Measurements from ENCODE around the gene BTNL3. TPM values are rescaled to one million over a fixed set of nuclear protein-coding genes. Genes with fewer than 3 reads are reported as not detected.
"Not testable (repeated sequence)": the region's sequence is repeated elsewhere in the genome, so short reads cannot be mapped to it uniquely, and the experiment has no call there.

BTNL3 gene, protein sequence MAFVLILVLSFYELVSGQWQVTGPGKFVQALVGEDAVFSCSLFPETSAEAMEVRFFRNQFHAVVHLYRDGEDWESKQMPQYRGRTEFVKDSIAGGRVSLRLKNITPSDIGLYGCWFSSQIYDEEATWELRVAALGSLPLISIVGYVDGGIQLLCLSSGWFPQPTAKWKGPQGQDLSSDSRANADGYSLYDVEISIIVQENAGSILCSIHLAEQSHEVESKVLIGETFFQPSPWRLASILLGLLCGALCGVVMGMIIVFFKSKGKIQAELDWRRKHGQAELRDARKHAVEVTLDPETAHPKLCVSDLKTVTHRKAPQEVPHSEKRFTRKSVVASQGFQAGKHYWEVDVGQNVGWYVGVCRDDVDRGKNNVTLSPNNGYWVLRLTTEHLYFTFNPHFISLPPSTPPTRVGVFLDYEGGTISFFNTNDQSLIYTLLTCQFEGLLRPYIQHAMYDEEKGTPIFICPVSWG
- total RNA-seq (2014; rRNA removed; shearing (Covaris generic)), result not detected in 2 replicates

DNA sequence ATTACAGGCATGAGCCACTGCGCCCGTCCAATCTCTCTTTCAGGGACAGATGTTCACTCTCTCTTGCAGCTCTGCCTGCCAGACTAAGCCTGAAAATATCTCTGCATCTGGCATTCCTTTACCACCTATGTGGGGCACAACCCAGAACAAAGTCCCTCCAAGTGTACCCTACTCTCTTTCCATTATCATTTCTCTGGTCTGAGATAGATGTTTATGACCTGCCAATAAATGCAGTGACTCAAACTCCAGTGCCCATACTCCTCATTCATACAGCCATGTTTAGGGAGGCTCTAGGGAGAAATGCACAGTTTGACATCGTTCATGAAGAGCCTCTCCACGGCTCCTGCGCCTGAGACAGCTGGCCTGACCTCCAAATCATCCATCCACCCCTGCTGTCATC, at the start of gene BTNL3:
Gene BTNL3, plus strand, starts transcription at position 255 of the 400 bp plus-strand sequence. CDS start 183 bp downstream, outside the sequence.
- DNase-seq (ENCODE audit: low spot score), result no peak

DNA sequence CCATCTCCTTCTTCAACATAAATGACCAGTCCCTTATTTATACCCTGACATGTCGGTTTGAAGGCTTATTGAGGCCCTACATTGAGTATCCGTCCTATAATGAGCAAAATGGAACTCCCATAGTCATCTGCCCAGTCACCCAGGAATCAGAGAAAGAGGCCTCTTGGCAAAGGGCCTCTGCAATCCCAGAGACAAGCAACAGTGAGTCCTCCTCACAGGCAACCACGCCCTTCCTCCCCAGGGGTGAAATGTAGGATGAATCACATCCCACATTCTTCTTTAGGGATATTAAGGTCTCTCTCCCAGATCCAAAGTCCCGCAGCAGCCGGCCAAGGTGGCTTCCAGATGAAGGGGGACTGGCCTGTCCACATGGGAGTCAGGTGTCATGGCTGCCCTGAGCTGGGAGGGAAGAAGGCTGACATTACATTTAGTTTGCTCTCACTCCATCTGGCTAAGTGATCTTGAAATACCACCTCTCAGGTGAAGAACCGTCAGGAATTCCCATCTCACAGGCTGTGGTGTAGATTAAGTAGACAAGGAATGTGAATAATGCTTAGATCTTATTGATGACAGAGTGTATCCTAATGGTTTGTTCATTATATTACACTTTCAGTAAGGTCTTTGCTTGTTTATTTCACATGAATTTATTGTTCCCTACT, 38.2 kb upstream of the BTNL3 start:
- DNase-seq (ENCODE audit: low spot score), result no peak

DNA sequence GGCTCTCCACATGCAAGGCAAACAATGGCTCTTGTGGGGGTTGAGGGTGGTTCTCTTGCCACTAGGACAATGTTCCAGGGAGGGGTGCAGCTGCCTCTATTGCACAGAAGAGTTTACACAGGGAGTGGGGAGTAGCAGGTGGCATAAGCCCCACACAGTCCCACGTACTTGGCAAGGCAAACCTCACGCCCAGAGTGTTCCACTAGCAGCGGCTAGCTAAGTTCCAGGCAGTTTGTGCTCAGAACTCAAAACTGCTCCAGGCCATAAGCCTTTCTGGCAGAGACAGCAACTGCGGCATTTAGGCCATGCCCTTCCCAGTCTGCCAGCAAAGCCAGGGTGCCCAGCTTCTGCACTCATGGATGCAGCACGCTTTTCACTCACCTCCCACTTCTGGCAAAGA, 29.0 kb upstream of the BTNL3 start:
- DNase-seq (ENCODE audit: low spot score), result no peak

DNA sequence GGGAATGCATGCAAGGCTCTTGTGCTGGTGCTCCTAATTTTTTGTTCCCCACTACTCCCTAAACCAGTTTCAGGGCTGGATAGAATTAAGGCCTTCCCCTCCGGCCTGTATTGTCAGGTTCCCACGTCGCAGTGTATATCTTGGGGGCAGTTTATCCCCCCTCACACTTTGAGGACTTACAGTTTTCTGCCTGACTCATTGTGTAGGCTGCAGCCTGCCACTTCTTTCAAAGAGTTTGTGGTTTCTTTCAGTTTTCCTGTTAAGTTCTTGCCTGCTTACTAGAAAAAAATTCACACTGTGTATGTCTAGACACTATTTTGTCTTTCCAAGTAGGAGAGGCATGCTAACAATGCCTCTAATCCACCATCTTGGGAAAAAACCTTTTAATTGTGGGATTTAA, 28.4 kb upstream of the BTNL3 start:
- no peak for DNase-seq (ENCODE audit: low spot score)

DNA sequence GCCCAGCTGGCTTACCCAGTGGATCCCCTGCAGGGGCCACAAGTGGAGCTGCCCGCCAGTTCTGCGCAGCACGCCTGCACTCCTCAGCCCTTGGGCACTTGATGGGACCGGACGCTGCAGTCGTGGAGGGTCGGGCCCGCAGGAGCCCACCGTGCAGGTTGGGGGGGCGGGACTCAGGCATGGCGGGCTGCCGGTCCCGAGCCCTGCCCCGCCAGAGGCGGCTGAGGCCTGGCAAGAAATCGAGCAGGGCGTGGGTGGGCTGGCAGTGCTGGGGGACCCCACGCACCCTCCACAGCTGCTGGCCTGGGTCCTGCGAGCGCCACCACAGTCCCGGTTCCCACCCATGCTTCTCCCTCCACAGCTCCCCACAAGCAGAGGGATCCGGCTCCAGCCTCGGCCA, 19.2 kb upstream of the BTNL3 start:
- no peak for DNase-seq (ENCODE audit: low spot score)

DNA sequence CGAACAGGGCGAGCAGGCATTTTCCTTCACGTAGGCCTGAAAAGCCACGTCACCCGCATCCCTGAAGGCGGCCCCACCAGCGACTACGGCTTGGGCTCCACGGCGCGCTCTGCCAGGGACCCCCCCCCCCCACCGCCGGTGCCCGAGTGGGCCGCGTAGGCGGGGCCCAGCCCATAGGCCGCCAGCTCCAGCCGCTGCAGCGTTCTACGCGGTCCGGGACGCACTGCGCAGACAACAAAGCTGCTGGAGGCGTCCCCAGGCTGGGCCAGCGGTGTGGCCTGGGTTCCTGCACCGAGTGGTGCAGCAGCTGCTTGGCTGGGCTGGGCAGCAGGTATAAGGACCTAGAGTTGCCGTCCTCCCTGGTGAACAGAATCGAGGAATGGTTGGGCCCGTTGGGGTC, 18.3 kb upstream of the BTNL3 start:
- DNase-seq (ENCODE audit: low spot score), result no peak

DNA sequence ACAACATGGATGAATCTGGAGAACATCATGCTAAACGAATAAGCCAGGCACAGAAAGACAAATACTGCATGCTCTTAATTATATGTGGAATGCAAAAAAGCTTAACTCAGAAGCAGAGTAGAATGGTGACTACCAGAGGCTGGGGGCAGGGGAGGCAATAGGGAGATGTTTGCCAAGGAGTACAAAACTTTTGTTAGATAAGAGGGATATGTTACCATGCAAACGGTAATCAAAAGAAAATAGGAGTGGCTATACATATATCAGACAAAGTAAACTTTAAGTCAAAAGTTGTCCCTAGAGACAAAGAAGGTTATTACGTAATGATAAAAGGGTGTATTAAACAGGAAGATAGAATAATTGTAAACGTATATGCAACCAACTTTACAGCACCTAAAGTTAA, 17.8 kb upstream of the BTNL3 start:
- DNase-seq (ENCODE audit: low spot score), result no peak

DNA sequence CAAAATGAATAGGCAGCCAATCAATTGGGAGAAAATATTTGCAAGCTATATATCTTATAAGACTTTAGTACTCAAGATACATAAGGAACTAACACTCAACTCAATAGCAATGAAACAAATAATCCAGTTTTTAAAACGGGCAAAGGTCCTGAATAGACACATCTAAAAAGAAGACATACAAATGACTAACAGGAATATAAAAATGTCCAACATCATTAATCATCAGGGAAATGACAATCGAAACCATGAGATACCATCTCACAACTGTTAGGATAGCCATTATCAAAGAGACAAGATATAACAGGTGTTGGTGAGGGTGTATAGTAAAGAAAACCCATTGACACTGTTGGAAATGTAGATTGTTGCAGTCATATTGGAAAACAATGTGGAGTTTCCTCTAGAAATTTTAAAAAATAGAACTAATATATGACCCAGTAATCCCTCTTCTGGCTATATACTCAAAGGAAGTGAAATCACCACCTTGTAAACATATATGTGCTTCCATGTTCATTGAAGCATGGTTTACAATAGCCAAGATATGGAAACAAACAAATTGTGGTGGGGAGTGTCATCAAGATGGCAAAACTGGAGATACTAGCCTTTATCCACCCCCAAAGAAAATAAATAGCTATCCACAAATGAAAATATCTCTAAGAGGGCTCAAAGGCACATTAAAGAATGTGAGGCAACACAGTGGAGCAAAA, 13.9 kb upstream of the BTNL3 start:
- no peak for DNase-seq (ENCODE audit: low spot score)

DNA sequence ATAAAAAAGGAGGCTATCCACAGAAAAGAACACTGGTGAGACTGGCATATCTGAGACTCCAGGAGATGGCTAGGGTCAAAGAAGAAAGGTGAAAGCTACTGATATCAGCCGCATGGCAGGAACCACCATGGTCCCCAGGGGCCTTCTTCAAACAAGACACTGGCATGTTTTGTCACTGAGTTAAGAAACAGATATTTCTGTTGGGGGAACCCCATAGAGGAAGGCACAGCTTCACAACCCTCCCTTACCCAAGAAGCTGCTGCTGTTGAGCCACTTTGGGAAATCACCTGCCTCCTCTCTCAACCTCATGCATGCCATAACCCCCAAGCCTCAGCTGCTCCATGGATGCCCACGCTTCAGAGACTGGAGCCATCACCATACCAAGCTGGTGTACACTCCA, 13.3 kb upstream of the BTNL3 start:
- DNase-seq (ENCODE audit: low spot score), result no peak

DNA sequence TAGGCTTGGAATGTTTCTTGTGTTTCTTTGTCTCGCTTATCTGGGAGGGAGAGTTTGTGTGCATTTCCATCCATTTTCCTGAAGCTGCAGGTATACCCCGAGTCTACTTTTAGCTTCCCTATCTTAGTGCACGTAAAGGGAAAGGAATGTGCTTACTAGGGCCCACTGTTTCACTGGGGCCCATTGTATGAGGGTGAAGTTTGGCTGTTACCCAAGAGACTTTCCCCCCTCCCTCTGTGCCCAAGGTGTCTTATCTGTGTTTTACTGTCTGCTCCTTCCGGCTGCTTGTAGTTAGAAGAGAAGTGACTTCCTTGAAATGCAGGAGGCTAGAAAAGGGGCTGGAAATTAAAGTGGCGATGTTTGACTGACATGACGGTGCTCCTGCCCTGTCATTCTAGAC, 12.1 kb upstream of the BTNL3 start:
- no peak for DNase-seq (ENCODE audit: low spot score)

DNA sequence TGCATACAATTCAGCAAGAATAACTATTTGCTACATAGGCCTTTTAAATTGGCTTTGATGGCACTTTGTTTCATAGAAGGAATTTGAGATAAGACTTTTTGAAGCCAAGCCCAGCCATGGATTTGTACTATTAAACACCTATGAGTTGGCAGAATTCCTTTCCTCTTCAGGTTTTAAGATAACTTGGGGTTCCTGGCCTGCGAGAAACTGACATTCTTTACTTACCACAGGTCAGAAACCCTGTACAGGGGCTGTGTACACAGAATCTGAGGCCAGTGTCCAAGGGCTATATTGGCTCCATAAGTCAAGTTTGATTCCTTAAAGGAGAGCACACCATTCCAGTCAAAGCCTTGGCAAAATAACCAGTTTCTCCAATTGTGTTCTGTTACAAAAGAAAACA, 10.8 kb upstream of the BTNL3 start:
- no peak for DNase-seq (ENCODE audit: low spot score)

DNA sequence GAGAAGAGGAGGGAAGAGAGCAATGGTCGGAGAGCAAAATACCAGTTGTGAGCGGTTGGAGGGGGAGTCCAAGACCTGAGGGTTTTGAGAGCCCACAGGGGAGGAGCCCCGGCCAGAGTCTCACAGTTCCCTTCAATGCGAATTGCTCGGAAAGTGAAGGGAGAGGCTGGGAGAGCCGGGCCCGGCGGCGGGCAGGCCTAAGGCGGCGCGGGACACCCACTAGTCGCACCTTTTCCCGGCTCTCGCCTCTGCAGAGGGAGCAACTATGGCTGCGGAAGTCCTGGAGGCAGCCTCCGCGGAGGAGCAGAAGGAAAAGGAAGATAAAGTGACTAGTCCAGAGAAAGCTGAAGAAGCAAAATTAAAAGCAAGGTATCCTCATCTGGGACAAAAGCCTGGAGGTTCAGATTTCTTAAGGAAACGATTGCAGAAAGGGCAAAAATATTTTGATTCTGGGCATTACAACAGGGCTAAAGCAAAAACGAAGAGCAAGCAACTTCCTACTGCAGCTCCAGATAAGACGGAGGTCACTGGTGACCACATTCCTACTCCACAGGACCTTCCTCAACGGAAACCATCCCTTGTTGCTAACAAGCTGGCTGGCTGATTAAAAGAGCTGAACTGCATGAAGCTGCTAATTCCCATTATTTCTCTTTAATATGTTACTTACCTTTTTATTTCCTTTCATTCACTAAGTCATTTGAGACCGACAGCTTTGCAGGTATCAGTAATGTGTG, 6.5 kb upstream of the BTNL3 start:
- DNase-seq (ENCODE audit: low spot score), result no peak

DNA sequence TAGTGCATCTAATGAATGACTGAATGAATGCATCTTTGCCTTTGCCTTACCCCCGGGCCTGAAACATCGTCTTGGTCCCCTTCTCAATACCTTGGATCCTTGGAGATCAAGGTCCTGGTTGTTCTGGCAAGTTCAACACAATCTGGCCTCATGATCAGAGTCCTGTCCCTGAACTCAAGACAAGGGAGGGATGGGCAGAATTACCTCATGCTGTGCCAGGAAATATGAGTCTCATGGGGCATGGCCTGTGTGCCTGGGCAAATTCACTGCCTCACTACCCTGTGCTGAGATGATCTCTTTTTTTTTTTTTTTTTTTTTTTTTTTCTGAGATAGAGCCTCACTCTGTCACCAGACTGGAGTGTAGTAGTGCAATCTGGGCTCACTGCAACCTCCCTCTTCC, 630 bp upstream of the BTNL3 start:
- no peak for DNase-seq (ENCODE audit: low spot score)

DNA sequence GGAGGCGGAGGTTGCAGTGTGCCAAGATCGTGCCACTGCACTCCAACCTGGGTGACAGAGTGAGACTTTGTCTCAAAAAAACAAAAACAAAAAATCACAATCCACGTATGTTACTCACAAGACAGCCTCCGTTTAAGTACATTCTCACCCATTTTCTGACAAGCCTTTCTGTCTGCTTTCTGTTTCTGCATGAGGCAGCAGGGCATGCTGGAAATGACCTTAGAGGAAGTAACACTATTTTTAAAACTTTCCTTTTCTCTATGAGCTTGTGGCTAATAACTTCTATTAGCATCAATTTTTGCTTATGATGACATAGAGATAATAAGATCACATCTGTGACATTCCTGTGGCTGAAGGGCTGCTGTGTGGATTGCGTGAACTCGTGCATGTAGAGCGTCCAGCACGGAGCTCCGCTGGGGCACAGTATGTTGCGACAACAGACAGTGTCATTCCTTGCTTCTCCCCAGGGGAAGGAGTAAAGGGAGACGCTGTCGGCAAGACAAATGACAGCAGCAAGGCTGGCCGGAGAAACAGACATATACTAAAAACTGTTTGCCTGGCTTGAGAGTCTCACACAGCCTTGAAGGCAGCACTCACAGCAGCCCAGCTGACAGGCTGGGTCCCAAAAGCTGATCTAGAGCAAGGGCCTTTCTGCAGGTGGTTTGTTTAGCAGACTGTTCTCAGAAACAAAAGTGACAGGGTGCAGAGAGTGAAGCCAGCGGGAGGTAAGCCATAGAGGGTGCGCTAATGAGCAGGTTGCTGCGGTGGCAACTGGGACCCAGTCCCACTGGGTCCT, 1.6 kb downstream of the BTNL3 start:
- no peak for DNase-seq (ENCODE audit: low spot score)

DNA sequence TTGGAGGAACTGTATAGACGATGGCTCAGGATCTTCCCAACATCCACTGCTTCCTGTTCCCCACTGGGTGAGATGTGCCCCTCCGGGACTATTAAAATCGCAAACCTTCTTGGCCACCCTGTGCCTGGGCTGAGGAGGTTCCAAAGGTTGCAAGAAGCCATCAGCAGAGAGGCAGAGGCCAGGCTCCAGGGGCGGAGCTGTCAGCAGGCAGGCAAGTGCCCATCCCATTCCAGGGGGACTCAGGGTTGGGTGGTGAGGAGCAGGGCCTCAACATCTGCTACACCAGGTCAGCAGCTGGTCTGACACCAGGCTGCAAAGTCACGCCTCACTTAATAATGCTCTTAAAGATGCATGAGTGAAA, 2.2 kb downstream of the BTNL3 start:
- no peak for DNase-seq (ENCODE audit: low spot score)

DNA sequence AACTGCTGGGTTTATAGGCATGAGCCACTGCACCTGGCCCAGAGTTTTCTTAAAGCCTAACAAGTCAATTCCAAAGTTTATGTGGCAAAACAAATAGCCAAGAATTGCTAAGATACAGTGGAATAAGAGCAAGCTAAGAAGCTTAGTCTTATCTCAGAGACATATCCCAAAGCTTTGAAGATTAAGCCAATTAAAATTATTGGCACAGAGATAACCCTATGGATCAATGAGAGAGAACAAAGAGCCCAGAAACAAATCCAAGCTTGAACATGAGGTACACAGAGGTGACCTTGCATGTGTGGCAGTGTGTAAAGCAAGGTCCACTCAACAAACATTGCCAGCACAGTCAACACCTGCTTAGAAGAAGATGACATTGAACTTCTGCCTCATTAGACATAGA, 13.3 kb downstream of the BTNL3 start:
- DNase-seq (ENCODE audit: low spot score), result no peak

DNA sequence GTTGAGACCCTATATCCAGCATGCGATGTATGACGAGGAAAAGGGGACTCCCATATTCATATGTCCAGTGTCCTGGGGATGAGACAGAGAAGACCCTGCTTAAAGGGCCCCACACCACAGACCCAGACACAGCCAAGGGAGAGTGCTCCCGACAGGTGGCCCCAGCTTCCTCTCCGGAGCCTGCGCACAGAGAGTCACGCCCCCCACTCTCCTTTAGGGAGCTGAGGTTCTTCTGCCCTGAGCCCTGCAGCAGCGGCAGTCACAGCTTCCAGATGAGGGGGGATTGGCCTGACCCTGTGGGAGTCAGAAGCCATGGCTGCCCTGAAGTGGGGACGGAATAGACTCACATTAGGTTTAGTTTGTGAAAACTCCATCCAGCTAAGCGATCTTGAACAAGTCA, 17.1 kb downstream of the BTNL3 start:
- DNase-seq (ENCODE audit: low spot score), result no peak

DNA sequence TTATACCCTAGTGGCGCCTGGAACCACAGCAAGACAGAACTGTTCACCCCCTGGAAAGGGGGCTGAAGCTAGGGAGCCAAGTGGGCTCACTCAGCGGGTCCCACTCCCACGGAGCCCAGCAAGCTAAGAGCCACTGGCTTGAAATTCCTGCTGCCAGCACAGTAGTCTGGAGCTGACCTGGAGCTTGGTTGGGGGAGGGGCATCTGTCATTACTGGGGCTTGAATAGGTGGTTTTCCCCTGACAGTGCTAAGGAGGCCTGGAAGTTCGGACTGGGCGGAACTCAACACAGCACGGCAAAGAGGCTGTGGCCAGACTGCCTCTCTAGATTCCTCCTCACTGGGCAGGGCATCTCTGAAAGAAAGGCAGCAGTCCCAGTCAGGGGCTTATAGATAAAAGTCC, 19.5 kb downstream of the BTNL3 start:
- no peak for DNase-seq (ENCODE audit: low spot score)

DNA sequence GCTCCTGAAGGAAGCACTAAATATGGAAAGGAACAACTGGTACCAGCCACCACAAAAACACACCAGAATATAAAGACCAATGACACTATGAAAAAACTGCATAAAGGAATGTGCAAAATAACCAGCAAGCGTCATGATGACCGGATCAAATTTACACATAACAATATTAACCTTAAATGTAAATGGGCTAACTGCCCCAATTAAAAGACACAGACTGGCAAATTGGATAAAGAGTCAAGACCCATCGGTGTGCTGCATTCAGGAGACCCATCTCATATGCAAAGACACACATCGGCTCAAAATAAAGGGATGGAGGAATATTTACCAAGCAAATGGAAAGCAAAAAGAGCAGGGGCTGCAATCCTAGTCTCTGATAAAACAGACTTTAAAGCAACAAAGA, 21.4 kb downstream of the BTNL3 start:
- not testable (repeated sequence) for DNase-seq (ENCODE audit: low spot score)

DNA sequence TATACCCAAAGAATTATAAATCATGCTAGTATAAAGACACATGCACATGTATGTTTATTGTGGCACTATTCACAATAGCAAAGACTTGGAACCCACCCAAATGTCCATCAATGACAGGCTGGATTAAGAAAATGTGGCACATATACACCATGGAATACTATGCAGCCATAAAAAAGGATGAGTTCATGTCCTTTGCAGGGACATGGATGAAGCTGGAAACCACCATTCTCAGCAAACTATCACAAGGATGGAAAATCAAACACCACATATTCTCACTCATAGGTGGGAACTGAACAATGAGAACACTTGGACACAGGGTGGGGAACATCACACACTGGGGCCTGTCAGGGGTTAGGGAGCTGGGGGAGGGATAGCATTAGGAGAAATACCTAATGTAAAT, 26.0 kb downstream of the BTNL3 start:
- not testable (repeated sequence) for DNase-seq (ENCODE audit: low spot score)

DNA sequence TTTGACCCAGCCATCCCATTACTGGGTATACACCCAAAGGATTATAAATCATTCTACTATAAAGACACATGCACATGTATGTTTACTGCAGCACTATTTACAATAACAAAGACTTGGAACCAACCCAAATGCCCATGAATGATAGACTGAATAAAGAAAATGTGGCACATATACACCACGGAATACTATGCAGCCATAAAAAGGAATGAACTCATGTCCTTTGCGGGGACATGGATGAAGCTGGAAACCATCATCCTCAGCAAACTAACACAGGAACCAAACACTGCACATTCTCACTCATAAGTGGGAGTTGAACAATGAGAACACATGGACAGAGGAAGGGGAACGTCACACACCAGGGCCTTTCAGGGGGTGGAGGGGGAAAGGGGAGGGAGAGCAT, 28.8 kb downstream of the BTNL3 start:
- not testable (repeated sequence) for DNase-seq (ENCODE audit: low spot score)
